Measurements from ENCODE around the gene FHIT. TPM values are rescaled to one million over a fixed set of nuclear protein-coding genes. Genes with fewer than 3 reads are reported as not detected.

The FHIT gene
- total and polyA plus RNA-seq, 2 of the 4 experiments (the other 2 are of a cell fraction), result 0.07 TPM; not detected in 1

- Histone ChIP-seq H3K27ac (ENCODE audit: insufficient read depth, low read length) (no peak overlapping the region), H2AK9ac (replicated peaks; ENCODE audit: low read depth, low read length, poor library complexity) (no peak overlapping the region), H3K36me3 (ENCODE audit: control insufficient read depth, insufficient read depth, low read length) (no peaks in the 10 kb centered on the region), H3K9ac (ENCODE audit: low read depth, low read length) (no peak overlapping the region), H3K4me1 (ENCODE audit: control insufficient read depth, insufficient read depth, low read length) (no peaks in the 10 kb centered on the region), H3K27me3 (ENCODE audit: control insufficient read depth, insufficient read depth, low read length) (no peaks in the 10 kb centered on the region), H2AK5ac (ENCODE audit: low read depth, low read length) (no peak overlapping the region), H3K9me1 (ENCODE audit: insufficient read depth, low read length) (no peaks in the 10 kb centered on the region), H4K8ac (ENCODE audit: low read depth in 2 of 2, low read length in 2 of 2) (no peak overlapping the region), H2AFZ (replicated peaks; ENCODE audit: low read length, poor library complexity) (no peak overlapping the region), H2BK15ac (ENCODE audit: low read depth, low read length) (no peak overlapping the region), H3K14ac (replicated peaks; ENCODE audit: low read depth, low read length) (no peak overlapping the region), H3K23ac (ENCODE audit: low read depth, low read length) (no peak overlapping the region), H3K18ac (ENCODE audit: low read depth, low read length) (no peak overlapping the region), H3K4ac (ENCODE audit: low read depth, low read length) (no peak overlapping the region), H3K9me3 (ENCODE audit: control insufficient read depth, insufficient read depth, low read length) (no peaks in the 10 kb centered on the region), H2BK5ac (ENCODE audit: low read depth, low read length, poor library complexity, severe bottlenecking) (no peak overlapping the region), H2BK120ac (ENCODE audit: low read depth, low read length) (no peak overlapping the region), H2BK20ac (ENCODE audit: low read depth, low read length) (no peak overlapping the region), H4K20me1 (ENCODE audit: insufficient read depth, low read length) (no peaks in the 10 kb centered on the region), H3K56ac (ENCODE audit: extremely low read depth, insufficient read depth, low read length) (no peak overlapping the region), H3K4me3 (ENCODE audit: insufficient read depth, low read depth, low read length) (no peak overlapping the region), H4K5ac (ENCODE audit: low read depth, low read length) (no peak overlapping the region), H4K91ac (ENCODE audit: insufficient read depth, low read depth, low read length) (no peak overlapping the region), H3K79me1 (ENCODE audit: low read depth in 1 of 2, low read length in 2 of 2) (no peaks in the 10 kb centered on the region), H3K4me2 (ENCODE audit: low read depth, low read length) (no peak overlapping the region)
- intact Hi-C loops (cut with micrococcal nuclease), result no loop called here
- no peak for ATAC-seq (ENCODE audit: low read depth)
- no TSS peak for BruUV-seq (replicated peaks)
- WGBS, 2 experiments (ENCODE audit: extremely low coverage in 2 of 2, insufficient read length in 1 of 2), result no CpG with 5 or more reads among the region's 3 CpGs
- in situ Hi-C loops (cut with MboI; ENCODE audit: low sequenced_read_pairs), result no loop called here
- DNase-seq, result no peak
- dilution Hi-C loops (cut with HindIII; ENCODE audit: low sequenced_read_pairs, unreplicated experiment), result no loop called here
- TF ChIP-seq USF2 (IDR thresholded peaks at IDR 0.05; ENCODE audit: low read depth, low read length) (no peak), RCOR1 (IDR thresholded peaks at IDR 0.05; ENCODE audit: insufficient replicate concordance, low read length) (no peak), BHLHE40 (IDR thresholded peaks at IDR 0.05; ENCODE audit: low read depth, low read length) (no peak), ELK1 (IDR thresholded peaks at IDR 0.05; ENCODE audit: borderline replicate concordance, low read depth, low read length) (no peak), MAZ (IDR thresholded peaks at IDR 0.05; ENCODE audit: borderline replicate concordance, low read depth, low read length) (no peak), POLR2A (IDR thresholded peaks at IDR 0.05; ENCODE audit: low read depth, low read length) (no peak), CHD1 (IDR thresholded peaks at IDR 0.05; ENCODE audit: low read depth, low read length) (no peak), CTCF (conservative IDR thresholded peaks at IDR 0.05; ENCODE audit: low read depth, low read length) (no peak), MXI1 (IDR thresholded peaks at IDR 0.05; ENCODE audit: borderline replicate concordance, low read depth, low read length) (no peak), SMC3 (IDR thresholded peaks at IDR 0.05; ENCODE audit: low read depth, low read length) (no peak), NFE2L2 (IDR thresholded peaks at IDR 0.05; ENCODE audit: low read depth, low read length) (no peak), RFX5 (IDR thresholded peaks at IDR 0.05; ENCODE audit: low read depth, low read length) (no peak), FOS (IDR thresholded peaks at IDR 0.05; ENCODE audit: low read depth, low read length) (no peak), MAFK (IDR thresholded peaks at IDR 0.05; ENCODE audit: low read depth, low read length) (no peak), CEBPB (IDR thresholded peaks at IDR 0.05; ENCODE audit: low read depth, low read length) (no peak), RAD21 (IDR thresholded peaks at IDR 0.05; ENCODE audit: low read length) (no peak)
- POLR2A ChIA-PET (ENCODE audit: unreplicated experiment), result no interaction called here
- CTCF ChIA-PET, result interaction anchor here (1.1 kb wide), 1 partner anchor 13 kb away, joined by 3 read pairs; no protein-coding TSS in a partner anchor
These were observed 1268.7 kb downstream of the FHIT start for GRCh38 chr3:59982510-59982909.
